Breast epithelium (tissue), 3 donors: Measurements from ENCODE around the gene HBA1.

ENCODE experiments used
- POLR2A ChIP-seq: fragments of 450-650 bp; IDR thresholded peaks from one replicate; pipeline ENCODE4 v1.6.1; 2016; ENCODE audit warnings: antibody characterized with exemption, mild to moderate bottlenecking, moderate library complexity
- TF ChIP-seq, protein P1 (sequence below), 3 donors: fragments of 450-650 bp; IDR thresholded peaks; one replicate each; pipeline ENCODE4 v1.5.1; 2016 to 2017; ENCODE audit warnings: antibody characterized with exemption in 3 of 3, mild to moderate bottlenecking in 3 of 3, moderate library complexity in 3 of 3

DNA sequence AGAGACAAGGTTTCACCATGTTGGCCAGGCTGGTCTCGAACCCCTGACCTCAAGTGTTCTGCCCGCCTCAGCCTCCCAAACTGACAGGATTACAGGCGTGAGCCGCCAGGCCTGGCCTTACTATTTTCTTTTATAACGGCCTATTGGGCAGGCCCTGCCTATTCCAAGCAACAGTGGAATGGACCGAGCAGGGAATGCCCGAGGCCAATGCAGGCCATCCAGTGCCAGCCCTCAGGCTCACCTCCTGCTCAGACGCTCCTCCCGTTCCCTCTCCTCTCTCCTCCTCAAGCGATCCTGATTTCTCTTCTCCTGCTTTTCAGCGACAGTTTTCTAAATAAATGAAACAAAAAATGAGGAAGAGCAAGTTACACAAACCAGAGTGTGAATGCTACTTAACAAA lies 16.2 kb downstream of the HBA1 start:
- TF ChIP-seq POLR2A: no peak
- TF ChIP-seq, protein P1, sequence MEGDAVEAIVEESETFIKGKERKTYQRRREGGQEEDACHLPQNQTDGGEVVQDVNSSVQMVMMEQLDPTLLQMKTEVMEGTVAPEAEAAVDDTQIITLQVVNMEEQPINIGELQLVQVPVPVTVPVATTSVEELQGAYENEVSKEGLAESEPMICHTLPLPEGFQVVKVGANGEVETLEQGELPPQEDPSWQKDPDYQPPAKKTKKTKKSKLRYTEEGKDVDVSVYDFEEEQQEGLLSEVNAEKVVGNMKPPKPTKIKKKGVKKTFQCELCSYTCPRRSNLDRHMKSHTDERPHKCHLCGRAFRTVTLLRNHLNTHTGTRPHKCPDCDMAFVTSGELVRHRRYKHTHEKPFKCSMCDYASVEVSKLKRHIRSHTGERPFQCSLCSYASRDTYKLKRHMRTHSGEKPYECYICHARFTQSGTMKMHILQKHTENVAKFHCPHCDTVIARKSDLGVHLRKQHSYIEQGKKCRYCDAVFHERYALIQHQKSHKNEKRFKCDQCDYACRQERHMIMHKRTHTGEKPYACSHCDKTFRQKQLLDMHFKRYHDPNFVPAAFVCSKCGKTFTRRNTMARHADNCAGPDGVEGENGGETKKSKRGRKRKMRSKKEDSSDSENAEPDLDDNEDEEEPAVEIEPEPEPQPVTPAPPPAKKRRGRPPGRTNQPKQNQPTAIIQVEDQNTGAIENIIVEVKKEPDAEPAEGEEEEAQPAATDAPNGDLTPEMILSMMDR (IDR thresholded peaks at IDR 0.05): no peak
